Measurements from ENCODE around the gene APEH.

GRCh38 chr3:49683162-49683561 is 9.0 kb downstream of the APEH start:
- TF ChIP-seq EP300 (IDR thresholded peaks at IDR 0.05; ENCODE audit: borderline replicate concordance) = no peak
- TF ChIP-seq FOXM1 (IDR thresholded peaks at IDR 0.05; ENCODE audit: borderline replicate concordance, low read depth) = no peak
- TF ChIP-seq CREB1 (IDR thresholded peaks at IDR 0.05; ENCODE audit: low read depth) = no peak
- no peak for TF ChIP-seq REST (IDR thresholded peaks at IDR 0.05; ENCODE audit: low read depth)
- TF ChIP-seq TAF1 (IDR thresholded peaks at IDR 0.05; ENCODE audit: low read depth) = no peak
- peak; percentile 63; the same call in 1 of the 2 replicates for TF ChIP-seq EGR1 (IDR thresholded peaks at IDR 0.05)
- no peak for TF ChIP-seq CEBPB (IDR thresholded peaks at IDR 0.05)
- no peak for TF ChIP-seq YY1 (IDR thresholded peaks at IDR 0.05; ENCODE audit: low read depth)
- TF ChIP-seq TCF12 (IDR thresholded peaks at IDR 0.05; ENCODE audit: low read depth) = no peak
